ENCODE measurements around the gene NT5DC4. TPM values are rescaled to one million over a fixed set of nuclear protein-coding genes. Genes with fewer than 3 reads are reported as not detected.
A peak's percentile ranks its signal among the peaks of the same experiment; 100 is the strongest.

The NT5DC4 gene
- total and polyA plus RNA-seq, 4 donors: 1.2 TPM; not detected in 3

GRCh38 chr2:112691881-112692281 is 28.9 kb upstream of the NT5DC4 start (continued):
- no peak for TF ChIP-seq ZBTB33 (IDR thresholded peaks at IDR 0.05)
- TF ChIP-seq FOXA1 (IDR thresholded peaks at IDR 0.05): no peak
- TF ChIP-seq SP1 (IDR thresholded peaks at IDR 0.05): no peak
- TF ChIP-seq TAF1 (conservative IDR thresholded peaks at IDR 0.05): no peak
- TF ChIP-seq JUND (IDR thresholded peaks at IDR 0.05): no peak

- Histone ChIP-seq H3K9ac (ENCODE audit: low read depth in 1 of 2, low read length in 2 of 2) (no peak overlapping the region), H3K4me1 (ENCODE audit: control insufficient read depth in 4 of 4, insufficient read depth in 4 of 4, low read length in 3 of 4) (peaks cover 0 to 3% (median 1%) of the 10 kb centered on the region in 4 donors), H3K27me3 (ENCODE audit: control insufficient read depth in 4 of 4, insufficient read depth in 4 of 4, low read length in 3 of 4) (no peaks in the 10 kb centered on the region), H3K4me3 (ENCODE audit: low read depth in 1 of 3, low read length in 3 of 3) (no peak overlapping the region), H3K27ac (ENCODE audit: low read depth in 1 of 2, low read length in 2 of 2) (no peak overlapping the region), H3K36me3 (ENCODE audit: control insufficient read depth in 4 of 4, insufficient read depth in 3 of 4, low read depth in 1 of 4, low read length in 3 of 4) (no peaks in the 10 kb centered on the region), H3K9me3 (ENCODE audit: control insufficient read depth in 4 of 4, low read length in 3 of 4) (no peaks in the 10 kb centered on the region)
- WGBS: 37% methylated on average over 5 of the region's 5 CpGs
- TF ChIP-seq REST (IDR thresholded peaks at IDR 0.05): no peak
- no peak for TF ChIP-seq SP1 (IDR thresholded peaks at IDR 0.05)
- TF ChIP-seq RXRA (IDR thresholded peaks at IDR 0.05): peak in 1 of 2 donors; percentile 17
- TF ChIP-seq NR2F2 (IDR thresholded peaks at IDR 0.05): no peak
- no peak for TF ChIP-seq YY1 (IDR thresholded peaks at IDR 0.05)
- no peak for TF ChIP-seq MAX (IDR thresholded peaks at IDR 0.05)
- TF ChIP-seq HNF4A (conservative IDR thresholded peaks at IDR 0.05): peak in 1 of 2 donors; percentile 50
- no peak for TF ChIP-seq EGR1 (IDR thresholded peaks at IDR 0.05; ENCODE audit: low read depth in 2 of 2)
- no peak for TF ChIP-seq FOXA2 (IDR thresholded peaks at IDR 0.05)
- TF ChIP-seq HNF4G (IDR thresholded peaks at IDR 0.05): no peak
- no peak for TF ChIP-seq CTCF (IDR thresholded peaks at IDR 0.05; ENCODE audit: low read depth, low read length, missing input control)
- no peak for TF ChIP-seq ATF3 (IDR thresholded peaks at IDR 0.05)
- TF ChIP-seq GABPA (IDR thresholded peaks at IDR 0.05 in 1 of 2, conservative IDR thresholded peaks at IDR 0.05 in 1 of 2): no peak
- TF ChIP-seq TAF1 (conservative IDR thresholded peaks at IDR 0.05): no peak
- no peak for TF ChIP-seq RAD21 (IDR thresholded peaks at IDR 0.05)
- no peak for TF ChIP-seq ZBTB33 (IDR thresholded peaks at IDR 0.05)
- no peak for TF ChIP-seq FOXA1 (IDR thresholded peaks at IDR 0.05)
- TF ChIP-seq JUND (IDR thresholded peaks at IDR 0.05): peak in 1 of 2 donors; percentile 29
- no peak for DNase-seq (ENCODE audit: low spot score)
Measured at GRCh38 chr2:112692495-112692911, 28.3 kb upstream of the NT5DC4 start.
